GM12801 (cell line): ENCODE data around the gene MDN1.

Source experiments
- CTCF ChIP-seq: IDR thresholded peaks from one replicate; pipeline ENCODE4 v1.5.1; 2011; ENCODE audit warnings: control low read depth; ENCODE audit not compliant: insufficient read length; ENCODE audit errors: extremely low read depth

The MDN1 gene

DNA sequence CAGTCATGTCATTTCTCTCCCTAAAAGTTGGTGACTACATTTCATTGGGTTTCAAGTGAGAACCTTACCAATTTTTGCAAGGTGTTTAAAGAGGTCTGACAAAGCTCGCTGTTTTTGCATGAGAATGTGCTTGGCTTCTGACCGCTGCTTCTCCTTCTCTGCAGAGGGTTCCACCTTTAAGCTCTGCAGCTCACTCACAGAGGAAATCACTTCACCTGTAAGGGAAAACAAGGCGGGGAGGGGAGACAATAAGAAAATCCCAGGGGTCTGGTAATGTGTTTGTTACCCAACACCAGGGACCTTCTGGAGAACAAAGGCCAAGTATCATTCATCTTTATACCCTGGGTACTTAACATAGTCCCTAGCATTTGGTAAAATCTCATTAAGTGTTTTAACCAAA lies 141.1 kb downstream of the MDN1 start:
- no peak for TF ChIP-seq CTCF

DNA sequence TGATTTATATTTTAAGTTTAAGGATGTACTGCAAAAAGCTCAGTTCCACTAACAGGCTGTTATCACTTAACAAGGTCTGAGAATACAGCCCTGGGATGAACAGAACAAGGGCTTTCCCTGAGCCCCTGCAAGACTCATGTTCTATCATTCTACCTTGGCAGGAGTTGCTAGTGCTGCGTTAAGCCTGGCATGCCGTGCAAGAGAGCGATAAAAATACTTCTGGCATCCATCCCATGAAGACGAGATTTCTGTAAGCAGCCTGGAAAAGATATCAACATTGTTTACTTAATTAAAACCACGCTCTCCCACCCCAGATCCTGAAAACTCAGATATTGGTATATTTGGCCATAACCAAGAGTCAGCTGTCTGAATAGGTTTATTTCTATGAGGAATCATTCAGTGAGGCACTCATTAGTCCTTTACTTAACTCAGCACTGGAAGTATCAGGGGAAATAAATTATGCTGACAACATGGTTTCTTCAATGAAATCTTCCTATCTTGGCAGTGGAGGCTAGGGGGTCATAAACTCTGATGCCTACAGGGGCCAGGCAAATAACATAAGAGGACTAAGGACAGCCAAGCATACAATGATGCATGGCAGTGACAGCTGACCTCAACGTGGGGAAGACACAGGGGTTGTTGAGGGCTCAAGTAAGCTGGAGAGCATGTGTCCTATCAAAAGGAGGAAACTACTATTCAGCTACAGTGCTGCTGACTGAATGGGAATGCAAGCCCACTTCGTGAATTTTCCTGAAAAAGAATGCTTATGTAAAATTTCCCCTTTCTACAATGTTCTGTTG lies 143.4 kb downstream of the MDN1 start:
- no peak for TF ChIP-seq CTCF

DNA sequence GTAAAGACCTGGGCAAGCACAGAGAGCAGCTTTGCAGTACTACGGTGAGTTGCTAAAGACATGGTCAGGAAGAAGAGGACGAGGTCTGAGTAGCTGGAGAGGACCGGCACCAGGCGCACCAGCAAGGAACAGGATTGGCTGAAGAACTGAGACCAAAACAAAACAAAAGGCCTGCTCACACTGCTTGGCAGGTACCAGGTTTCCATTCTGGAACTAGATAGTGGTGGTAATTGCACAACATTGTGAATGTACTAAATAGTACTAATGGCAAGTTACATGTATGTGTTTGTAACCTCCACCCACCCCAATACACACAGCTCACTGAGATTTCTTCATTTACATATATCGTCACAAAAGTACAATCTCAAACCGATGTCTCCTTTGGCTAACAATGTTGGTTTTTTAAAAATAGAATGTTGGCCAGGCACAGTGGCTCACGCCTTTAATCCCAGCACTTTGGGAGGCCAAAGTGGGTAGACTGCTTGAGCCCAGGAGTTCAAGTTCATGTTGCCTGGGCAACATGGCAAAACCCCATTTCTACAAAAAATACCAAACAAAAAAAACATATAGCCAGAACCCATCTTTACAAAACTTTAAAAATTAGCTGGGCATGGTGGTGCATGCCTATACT lies 148.5 kb downstream of the MDN1 start:
- no peak for TF ChIP-seq CTCF

- TF ChIP-seq CTCF = no peak
These were observed 150.6 kb downstream of the MDN1 start for GRCh38 chr6:89669002-89669401.

- TF ChIP-seq CTCF = no peak
These were observed 151.6 kb downstream of the MDN1 start for GRCh38 chr6:89667872-89668556.

- TF ChIP-seq CTCF = no peak
These were observed 156.9 kb downstream of the MDN1 start for GRCh38 chr6:89662659-89663223.

- TF ChIP-seq CTCF = no peak
These were observed 158.0 kb downstream of the MDN1 start for GRCh38 chr6:89661559-89661958.
